GM21526 (cell line): ENCODE measurements around the gene TBC1D10B.
"Not testable (repeated sequence)": the region's sequence is repeated elsewhere in the genome, so short reads cannot be mapped to it uniquely, and the experiment has no call there.

Experiments used
- ATAC-seq: cut with Tn5 transposase; IDR thresholded peaks from one replicate; pipeline ENCODE4 v1.9.1; 2021; ENCODE audit warnings: moderate library complexity; ENCODE audit not compliant: unreplicated experiment, low FRiP score

The TBC1D10B gene

GRCh38 chr16:30397776-30398660 is 27.7 kb upstream of the TBC1D10B start:
- ATAC-seq: no peak

- ATAC-seq: no peak
These were observed 26.8 kb upstream of the TBC1D10B start for GRCh38 chr16:30397056-30397455.

GRCh38 chr16:30396627-30397026 is 26.3 kb upstream of the TBC1D10B start:
- ATAC-seq: not testable (repeated sequence)

GRCh38 chr16:30395992-30396585 is 25.8 kb upstream of the TBC1D10B start:
- no peak for ATAC-seq

- ATAC-seq: peak; percentile 47
These were observed 25.1 kb upstream of the TBC1D10B start, which contains the start of gene ZNF48 for GRCh38 chr16:30395155-30395991. TSS of gene ZNF48 (plus strand) at chr16:30395420. CDS start at chr16:30395795, 375 bp downstream.

- ATAC-seq: no peak
These were observed 24.4 kb upstream of the TBC1D10B start for GRCh38 chr16:30394592-30395154.

- ATAC-seq: no peak
These were observed 13.2 kb upstream of the TBC1D10B start for GRCh38 chr16:30383521-30383920.

GRCh38 chr16:30382111-30382881 is 12.0 kb upstream of the TBC1D10B start, which contains the start of gene SEPTIN1:
TSS of gene SEPTIN1 (minus strand) at chr16:30382561. CDS start at chr16:30382542, 19 bp downstream.
- no peak for ATAC-seq

- ATAC-seq: no peak
These were observed 11.2 kb upstream of the TBC1D10B start for GRCh38 chr16:30381291-30382041.

GRCh38 chr16:30380803-30381208 is 10.5 kb upstream of the TBC1D10B start:
- no peak for ATAC-seq

GRCh38 chr16:30380072-30380802 is 9.9 kb upstream of the TBC1D10B start:
- ATAC-seq: no peak

- ATAC-seq: no peak
These were observed 9.0 kb upstream of the TBC1D10B start for GRCh38 chr16:30379158-30379783.

GRCh38 chr16:30378236-30379157 is 8.2 kb upstream of the TBC1D10B start:
- ATAC-seq: peak; percentile 72

GRCh38 chr16:30377812-30378235 is 7.5 kb upstream of the TBC1D10B start:
- ATAC-seq: peak; percentile 28

- no peak for ATAC-seq
These were observed 6.9 kb upstream of the TBC1D10B start for GRCh38 chr16:30377050-30377811.

- no peak for ATAC-seq
These were observed 6.2 kb upstream of the TBC1D10B start for GRCh38 chr16:30376461-30376902.
